ENCODE measurements around the gene PRKAR2A.

GRCh38 chr3:48835650-48836366 is 11.9 kb downstream of the PRKAR2A start:
- no peak for TF ChIP-seq CTCF (IDR thresholded peaks at IDR 0.05 in 4 of 5, conservative IDR thresholded peaks at IDR 0.05 in 1 of 5)
- TF ChIP-seq POLR2A (IDR thresholded peaks at IDR 0.05): no peak

Data from gastrocnemius medialis (tissue), 4 donors.